ENCODE data around the gene CEP68.
A peak's percentile ranks its signal among the peaks of the same experiment; 100 is the strongest.
"Not testable (repeated sequence)": the region's sequence is repeated elsewhere in the genome, so short reads cannot be mapped to it uniquely, and the experiment has no call there.

The CEP68 gene

GRCh38 chr2:65130664-65131175, 74.5 kb downstream of the CEP68 start:
- no peak for DNase-seq

GRCh38 chr2:65132930-65133329, 76.7 kb downstream of the CEP68 start:
- not testable (repeated sequence) for H3K27me3 ChIP-seq; DNase-seq; H3K4me1 ChIP-seq; H3K4me3 ChIP-seq (ENCODE audit: low read depth, low read length); H3K9me3 ChIP-seq; H3K36me3 ChIP-seq

More at GRCh38 chr2:65130664-65131175, 74.5 kb downstream of the CEP68 start:
- H3K4me1 ChIP-seq, result no peaks in the 10 kb centered on the region
- no peaks in the 10 kb centered on the region for H3K36me3 ChIP-seq
- no peaks in the 10 kb centered on the region for H3K9me3 ChIP-seq
- peak overlapping the region; percentile 52 for H3K4me3 ChIP-seq (ENCODE audit: low read depth, low read length)
- no peak for TF ChIP-seq CTCF (IDR thresholded peaks at IDR 0.05; ENCODE audit: low read depth, low read length)
- no peaks in the 10 kb centered on the region for H3K27me3 ChIP-seq

GRCh38 chr2:65133626-65134025, 77.4 kb downstream of the CEP68 start:
- TF ChIP-seq CTCF (IDR thresholded peaks at IDR 0.05; ENCODE audit: low read depth, low read length), result no peak
- H3K4me3 ChIP-seq (ENCODE audit: low read depth, low read length), result no peak overlapping the region

GRCh38 chr2:65134158-65134557, 77.9 kb downstream of the CEP68 start:
- Histone ChIP-seq H3K36me3 (no peaks in the 10 kb centered on the region), H3K4me3 (ENCODE audit: low read depth, low read length) (no peak overlapping the region), H3K27me3 (no peaks in the 10 kb centered on the region), H3K4me1 (no peaks in the 10 kb centered on the region), H3K9me3 (no peaks in the 10 kb centered on the region)
- DNase-seq, result no peak
- TF ChIP-seq CTCF (IDR thresholded peaks at IDR 0.05; ENCODE audit: low read depth, low read length), result no peak

More at GRCh38 chr2:65133626-65134025, 77.4 kb downstream of the CEP68 start:
- Histone ChIP-seq H3K4me1 (no peaks in the 10 kb centered on the region), H3K27me3 (no peaks in the 10 kb centered on the region), H3K9me3 (no peaks in the 10 kb centered on the region), H3K36me3 (no peaks in the 10 kb centered on the region)
- no peak for DNase-seq

GRCh38 chr2:65136253-65136652, 80.0 kb downstream of the CEP68 start:
- H3K9me3 ChIP-seq, result no peaks in the 10 kb centered on the region
- DNase-seq, result no peak
- no peaks in the 10 kb centered on the region for H3K4me1 ChIP-seq
- no peaks in the 10 kb centered on the region for H3K36me3 ChIP-seq
- no peak for TF ChIP-seq CTCF (IDR thresholded peaks at IDR 0.05; ENCODE audit: low read depth, low read length)
- H3K27me3 ChIP-seq, result no peaks in the 10 kb centered on the region
- no peak overlapping the region for H3K4me3 ChIP-seq (ENCODE audit: low read depth, low read length)

Measured in BE2C (cell line).